Erythroblast (primary cell): Measurements from ENCODE around the gene TRPC4AP.

ENCODE experiments used
- DNase-seq, 2 experiments: peaks; one replicate each; lab custom pipeline; 2025; lab: John Stamatoyannopoulos, UW
- GATA1 ChIP-seq: IDR thresholded peaks from 2 replicates; pipeline ENCODE4 v1.6.1; 2011; ENCODE audit warnings: low read depth, mild to moderate bottlenecking, control low read depth, low read length, moderate library complexity
- POLR2A ChIP-seq: IDR thresholded peaks from 2 replicates; pipeline ENCODE4 v1.6.1; 2011; ENCODE audit warnings: mild to moderate bottlenecking, low read length

TRPC4AP gene

DNA sequence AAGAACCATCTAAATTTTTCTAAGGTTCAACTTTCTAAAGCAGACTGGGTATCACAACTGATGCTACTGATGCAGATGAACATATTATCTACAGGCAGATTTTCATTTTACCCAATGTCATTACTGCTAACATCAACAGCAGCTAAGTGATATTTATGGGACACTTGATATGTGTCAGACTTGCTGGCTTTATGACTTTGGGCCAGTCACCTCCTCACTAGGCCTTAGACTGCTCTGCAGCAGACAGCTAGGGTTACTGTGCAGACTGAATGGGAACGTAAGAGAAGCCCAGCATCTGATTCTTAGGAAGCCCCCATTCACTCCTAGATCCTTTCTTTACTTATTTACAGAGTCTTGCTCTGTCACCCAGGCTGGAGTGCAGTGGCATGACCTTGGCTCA lies 70.8 kb downstream of the TRPC4AP start:
- DNase-seq, result no peak
- TF ChIP-seq POLR2A (no peak), GATA1 (no peak)

DNA sequence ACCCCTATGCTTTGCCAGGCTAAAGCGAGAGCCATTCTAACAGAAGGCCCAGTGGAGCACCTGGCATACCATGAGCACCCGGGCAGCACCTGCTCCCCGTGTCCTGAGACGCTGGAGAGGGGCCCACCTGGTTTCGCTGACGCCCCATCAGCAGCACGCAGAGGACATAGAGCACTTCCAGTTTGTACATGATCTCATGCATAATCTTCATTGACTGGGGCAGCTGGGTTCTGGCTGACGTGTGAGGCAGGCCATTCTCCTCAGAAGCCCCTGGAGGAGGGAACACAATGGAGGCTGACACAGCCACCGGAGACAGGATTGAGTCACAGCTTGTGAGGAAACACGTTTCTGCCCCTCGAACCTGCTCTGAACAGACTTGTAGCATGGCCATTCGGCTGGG lies 71.5 kb downstream of the TRPC4AP start:
- TF ChIP-seq POLR2A (no peak), GATA1 (no peak)
- no peak for DNase-seq

DNA sequence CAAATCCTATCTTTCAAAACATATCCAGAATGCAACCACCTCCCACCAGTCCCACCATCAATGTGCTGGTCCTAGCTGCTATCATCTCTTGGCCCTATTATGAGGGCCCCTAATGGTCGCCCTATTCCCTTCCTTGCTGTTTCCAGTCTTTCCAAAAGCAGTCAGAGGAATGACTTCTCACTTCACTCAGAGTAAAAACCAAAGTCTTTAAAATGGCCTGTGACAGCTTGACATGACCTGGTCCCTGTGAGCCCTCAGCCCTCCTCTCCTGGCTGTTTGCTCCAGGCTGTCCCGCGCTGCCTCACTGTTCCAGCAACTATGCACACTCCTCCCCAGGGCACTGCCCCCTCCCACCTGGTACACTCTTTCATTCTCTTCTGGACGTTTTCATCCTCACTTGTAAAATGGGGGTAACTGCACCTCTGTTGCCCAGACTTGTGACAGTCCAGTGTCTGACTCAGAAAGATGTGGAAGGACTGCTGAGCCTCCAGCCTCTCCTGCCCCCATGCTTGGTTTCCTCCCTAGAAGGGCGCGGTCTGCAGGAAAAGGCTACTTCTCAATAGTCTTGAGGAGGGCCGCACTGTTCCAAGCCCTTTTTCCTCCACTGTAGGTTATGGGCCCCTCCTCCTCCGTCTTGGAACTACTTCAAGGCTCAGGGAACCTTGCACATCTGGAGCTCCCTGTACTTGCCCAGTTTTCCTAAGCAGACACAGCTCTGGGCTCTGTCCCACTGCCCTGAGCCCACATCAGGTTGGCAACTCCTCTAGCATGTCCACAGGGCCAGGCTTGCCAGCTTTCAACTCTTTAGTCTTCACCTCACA lies 72.3 kb downstream of the TRPC4AP start:
- TF ChIP-seq GATA1 (no peak), POLR2A (no peak)

DNA sequence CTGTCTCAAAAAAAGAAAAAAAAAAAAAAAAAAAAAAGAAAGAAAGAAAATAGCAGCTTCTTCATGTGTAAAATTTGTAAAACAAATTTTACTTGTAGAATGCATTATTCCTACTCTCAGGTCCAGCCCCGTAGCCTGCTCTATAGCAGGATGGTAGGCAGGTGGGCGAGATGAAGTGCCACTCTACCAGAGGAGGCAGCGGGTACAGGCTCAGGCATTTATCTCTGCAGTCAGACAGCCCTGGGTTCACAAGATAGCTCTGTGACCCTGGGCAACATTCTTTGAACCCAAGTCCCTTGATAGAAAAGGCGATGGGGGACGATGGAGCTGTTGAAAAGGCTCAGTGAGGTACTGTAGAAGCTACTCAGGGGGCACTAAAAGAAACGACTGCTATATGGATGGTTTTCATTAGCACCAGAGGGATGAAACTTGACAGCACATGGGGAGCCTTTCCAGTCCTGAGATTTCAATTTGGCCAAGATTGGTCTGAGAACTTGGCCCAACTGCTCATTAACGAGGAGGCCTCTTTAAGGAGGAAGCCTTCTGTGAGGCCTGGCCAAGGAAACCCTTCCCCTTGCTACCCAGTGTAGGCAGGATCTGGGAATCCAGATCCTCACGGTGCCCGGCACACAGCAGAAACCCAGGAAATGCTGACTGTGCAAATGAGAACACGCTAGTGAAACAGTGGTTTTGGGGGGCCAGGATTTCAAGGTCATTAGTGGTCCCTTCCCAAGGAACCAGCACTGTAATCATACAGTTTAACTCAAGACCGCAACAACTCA lies 73.8 kb downstream of the TRPC4AP start:
- TF ChIP-seq POLR2A, result no peak
- TF ChIP-seq GATA1, result no peak
- DNase-seq, result peak; percentile 15 to 30

More for the DNA sequence above, 72.3 kb downstream of the TRPC4AP start:
- DNase-seq, result no peak

DNA sequence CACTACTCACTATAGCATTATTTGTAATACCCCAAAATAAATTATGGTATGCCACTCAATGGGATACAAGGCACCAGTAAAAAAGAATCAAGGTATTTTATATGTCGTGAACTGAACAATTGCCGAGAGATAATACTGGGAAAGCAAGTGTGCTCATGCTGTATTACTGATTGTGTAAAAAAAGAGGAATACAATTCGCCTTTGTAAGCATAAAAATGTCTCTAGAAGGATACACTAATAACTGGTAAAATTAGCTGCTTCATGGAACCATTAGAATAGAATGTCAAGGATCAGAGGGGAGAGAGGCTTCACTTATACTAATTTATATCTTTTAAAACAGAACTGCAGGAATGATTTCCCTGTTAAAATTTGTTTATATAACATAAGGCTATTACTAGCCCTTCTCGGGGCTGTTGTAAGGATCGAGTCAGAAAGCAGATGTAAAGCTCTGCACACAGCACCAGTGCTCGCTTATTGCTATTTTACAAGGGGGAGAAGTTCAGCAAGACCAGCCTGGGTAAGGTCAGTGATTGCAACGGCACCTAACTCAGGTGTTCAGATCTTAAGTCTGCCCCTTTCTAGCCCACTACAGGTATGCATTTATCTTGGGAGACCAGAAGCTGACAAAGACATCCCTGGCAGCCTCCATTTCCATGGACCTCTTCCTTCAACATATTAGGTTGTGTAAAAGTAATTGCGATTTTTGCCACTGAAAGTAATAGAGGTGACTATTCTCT lies 75.3 kb downstream of the TRPC4AP start:
- no peak for DNase-seq
- TF ChIP-seq GATA1, result no peak
- TF ChIP-seq POLR2A, result no peak

DNA sequence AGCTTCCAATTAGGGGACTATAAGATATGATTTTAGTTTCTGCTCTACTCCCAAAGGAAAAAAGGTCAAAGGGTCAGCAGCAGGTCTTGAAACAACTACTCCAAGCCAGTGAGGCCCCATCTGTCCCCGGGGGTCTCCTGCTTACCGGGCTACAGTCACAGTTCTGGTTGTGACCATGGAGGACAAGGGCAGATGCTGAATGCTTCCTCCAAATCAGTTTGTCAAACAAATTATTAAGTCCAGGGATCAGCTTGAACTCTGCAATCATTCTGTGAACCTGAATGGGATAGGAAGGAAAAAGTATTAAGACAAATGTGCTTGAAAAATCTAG lies 76.8 kb downstream of the TRPC4AP start:
- no peak for DNase-seq
- no peak for TF ChIP-seq POLR2A
- no peak for TF ChIP-seq GATA1

DNA sequence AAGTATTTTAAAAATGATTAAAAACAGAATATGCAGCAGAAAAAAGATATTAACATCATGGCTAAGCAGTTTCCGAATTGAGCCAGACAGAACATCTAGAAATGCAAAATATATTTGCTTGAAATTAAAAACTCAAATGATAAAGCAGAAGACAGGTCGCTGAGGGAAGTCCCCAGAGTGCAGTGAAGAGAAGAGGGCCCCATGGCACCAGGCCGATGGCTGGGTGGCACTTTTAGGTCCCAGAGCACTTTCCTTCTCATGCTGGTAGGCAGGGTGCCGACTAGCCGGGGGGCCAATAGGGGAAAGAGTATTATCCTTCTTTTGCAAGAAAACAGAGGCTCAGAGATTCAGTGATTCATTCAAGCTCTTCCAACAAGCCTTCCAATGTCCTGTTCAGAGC lies 78.1 kb downstream of the TRPC4AP start:
- TF ChIP-seq GATA1 (no peak), POLR2A (no peak)
- DNase-seq, result no peak

DNA sequence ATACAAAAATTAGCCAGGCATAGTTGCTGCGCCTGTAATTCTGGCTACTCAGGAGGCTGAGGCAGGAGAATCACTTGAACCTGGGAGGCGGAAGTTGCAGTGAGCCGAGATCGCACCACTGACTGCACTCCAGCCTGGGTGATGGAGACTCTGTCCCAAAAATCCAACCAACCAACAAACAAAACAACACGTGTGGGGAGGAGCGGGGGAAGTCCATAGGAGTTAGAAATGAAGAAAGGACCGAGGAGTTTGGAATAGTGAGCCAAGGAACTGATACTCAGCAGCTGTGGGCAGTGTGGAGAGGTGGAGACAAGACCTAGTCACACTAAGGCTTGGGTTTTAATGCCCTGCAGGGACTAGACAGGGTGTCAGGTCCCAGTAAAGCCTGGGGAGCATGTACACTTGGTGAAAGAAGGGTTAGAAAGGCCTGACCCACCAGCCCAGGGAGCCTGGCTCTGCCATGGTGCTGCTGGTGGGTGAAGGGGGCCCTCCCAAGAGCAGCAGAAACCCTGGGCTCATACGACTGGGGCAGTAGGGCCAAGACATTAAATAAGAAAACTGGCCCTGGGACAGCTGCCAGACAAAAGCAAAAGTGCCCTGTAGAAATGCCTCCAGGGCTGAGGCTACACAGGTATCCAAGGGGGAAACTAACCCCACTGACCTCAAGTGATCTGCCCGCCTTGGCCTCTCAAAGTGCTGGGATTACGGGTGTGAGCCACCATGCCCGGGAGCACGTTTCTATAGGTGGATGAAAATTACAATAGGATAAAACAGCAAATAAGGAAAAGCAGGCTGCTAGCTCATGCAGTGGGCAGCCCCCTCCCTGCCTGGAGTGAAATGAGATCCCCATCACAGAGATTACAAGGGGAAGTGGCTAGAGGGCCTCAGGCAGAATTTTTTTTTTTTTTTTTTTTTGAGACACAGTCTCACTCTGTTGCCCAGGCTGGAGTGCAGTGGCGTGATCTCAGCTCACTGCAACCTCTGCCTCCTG lies 78.9 kb downstream of the TRPC4AP start:
- DNase-seq, result no peak

DNA sequence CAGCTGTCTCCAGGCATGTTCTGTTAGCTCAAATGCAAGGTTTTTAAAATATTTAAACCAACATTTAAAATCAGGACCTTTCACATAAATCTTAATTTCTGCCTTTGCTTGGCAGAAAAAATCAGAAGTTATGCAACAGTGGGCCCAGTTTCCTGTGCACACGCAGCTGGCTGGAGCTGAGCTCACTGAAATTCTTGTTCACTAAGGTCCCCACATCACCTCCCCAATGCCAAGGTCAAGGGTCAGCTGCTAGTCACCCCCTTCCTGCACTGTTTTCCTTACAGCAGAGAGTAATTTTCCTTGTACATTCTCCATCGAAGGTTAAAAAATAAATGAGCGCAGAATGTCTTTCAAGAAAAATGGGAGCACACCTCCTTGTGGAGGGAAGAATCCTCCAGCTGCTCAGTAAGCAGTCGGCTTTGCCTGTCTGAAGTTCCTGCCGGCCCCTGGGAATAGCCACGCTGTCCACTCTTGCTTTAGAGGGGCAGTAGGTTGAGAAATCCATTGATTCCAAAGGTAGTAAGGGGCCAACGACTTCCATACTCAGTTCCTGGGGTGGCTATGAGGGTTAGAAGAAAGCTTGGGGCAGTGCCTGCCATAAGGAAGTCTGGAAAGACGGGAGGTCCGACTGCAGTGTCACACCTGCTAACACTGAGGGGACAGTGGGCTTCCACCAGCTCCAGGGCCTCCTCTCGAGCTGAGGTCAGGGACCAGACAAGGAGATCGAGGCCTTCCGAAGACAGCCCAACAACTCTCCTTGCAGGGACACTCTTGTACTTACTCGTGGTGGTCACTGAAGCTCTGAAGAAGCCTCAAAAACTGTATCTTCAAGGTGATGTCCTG lies 80.2 kb downstream of the TRPC4AP start:
- no peak for DNase-seq
- TF ChIP-seq GATA1, result no peak
- no peak for TF ChIP-seq POLR2A

More for the DNA sequence above, 78.9 kb downstream of the TRPC4AP start:
- no peak for TF ChIP-seq POLR2A
- TF ChIP-seq GATA1, result no peak

DNA sequence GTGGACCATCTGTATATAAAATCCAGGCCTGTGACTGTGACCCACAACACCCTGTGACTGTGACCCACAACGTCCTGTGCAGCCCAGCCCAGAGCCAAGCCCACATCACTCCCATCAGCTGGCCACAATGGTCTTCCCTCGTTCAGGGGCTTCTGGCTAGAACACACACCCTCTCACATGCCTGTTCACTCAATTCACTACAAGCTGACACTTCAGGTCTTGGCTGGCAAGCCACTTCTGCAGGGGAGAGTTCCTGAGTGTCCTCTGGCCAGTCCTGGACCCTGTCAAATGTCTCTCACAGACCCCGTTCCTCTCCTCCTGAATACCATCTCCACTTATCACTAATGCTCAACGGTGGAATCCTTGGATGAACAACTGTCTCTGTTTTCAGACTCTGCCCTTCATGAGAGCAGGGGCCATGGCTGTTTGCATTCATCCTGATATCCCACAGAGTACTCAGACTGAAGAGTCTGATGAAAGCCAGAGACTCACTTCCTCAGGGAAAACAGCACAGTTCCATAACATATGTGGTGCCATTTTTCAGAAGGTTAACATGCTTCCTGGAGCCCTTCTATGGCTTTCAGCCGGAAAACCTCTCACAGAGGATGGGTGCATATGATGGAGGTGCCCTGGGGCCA lies 80.9 kb downstream of the TRPC4AP start:
- TF ChIP-seq GATA1 (no peak), POLR2A (no peak)
- DNase-seq, result no peak

DNA sequence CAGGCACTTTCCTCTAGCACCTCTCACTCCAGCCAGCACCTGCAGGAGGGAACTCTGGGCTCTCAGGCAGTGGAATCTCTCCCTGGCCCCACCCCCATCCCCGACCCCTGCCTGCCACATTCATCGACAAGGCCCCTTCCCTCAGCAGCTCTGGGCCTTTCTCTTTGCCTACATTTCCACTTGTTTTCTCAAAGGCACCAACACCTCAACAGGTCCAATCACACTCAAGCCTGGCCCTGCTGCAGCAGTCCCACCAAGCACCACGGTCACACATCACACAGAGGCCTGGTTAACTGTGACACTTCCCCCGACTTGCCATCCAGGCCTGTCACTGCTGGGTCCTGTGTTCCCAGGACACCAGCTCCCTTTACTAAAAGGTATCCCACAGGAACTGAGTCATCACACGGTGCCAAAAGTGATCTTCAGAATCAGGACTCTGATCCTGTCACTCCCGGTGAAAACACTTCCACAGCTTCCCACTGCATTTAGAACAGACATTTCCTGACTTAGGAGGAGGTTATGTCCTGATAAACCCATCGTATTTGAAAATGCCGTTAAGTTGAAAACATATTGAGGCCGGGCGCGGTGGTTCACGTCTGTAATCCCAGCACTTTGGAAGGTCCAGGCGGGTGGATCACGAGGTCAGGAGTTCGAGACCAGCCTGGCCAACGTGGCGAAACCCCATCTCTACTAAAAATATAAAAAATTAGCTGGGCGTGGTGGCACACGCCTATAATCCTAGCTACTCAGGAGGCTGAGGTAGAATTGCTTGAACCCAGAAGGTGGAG lies 82.0 kb downstream of the TRPC4AP start:
- TF ChIP-seq POLR2A (no peak), GATA1 (no peak)
- no peak for DNase-seq
